Small intestine (tissue), 7 donors: ENCODE data around the gene MT1M. TPM values are rescaled to one million over a fixed set of nuclear protein-coding genes. Genes with fewer than 3 reads are reported as not detected.

Experiments
- DNase-seq, 2 donors: peaks; one replicate each; pipeline versions ENCODE4 v3.0.0 to v3.0.0-alpha.2; 2013
- FAIRE-seq: peaks from 2 replicates; lab custom pipeline; 2012; peaks lifted over from hg19 to GRCh38; lab: Jason Lieb, UNC
- H3K27ac ChIP-seq, 3 donors: one replicate each; pipeline ENCODE4 v1.5.1; 2013; ENCODE audit warnings: low read length in 2 of 3, mild to moderate bottlenecking in 2 of 3, control low read depth in 1 of 3, inconsistent platforms in 1 of 3, low read depth in 1 of 3, moderate library complexity in 1 of 3
- H3K27me3 ChIP-seq, 3 donors: one replicate each; pipeline ENCODE4 v1.6.1; 2013; ENCODE audit warnings: low read length in 3 of 3, inconsistent platforms in 1 of 3; ENCODE audit not compliant: control insufficient read depth in 3 of 3, insufficient read depth in 3 of 3
- H3K36me3 ChIP-seq, 3 donors: one replicate each; pipeline ENCODE4 v1.6.1; 2013; ENCODE audit warnings: low read length in 3 of 3, inconsistent platforms in 1 of 3, low read depth in 1 of 3, mild to moderate bottlenecking in 1 of 3, moderate library complexity in 1 of 3; ENCODE audit not compliant: control insufficient read depth in 3 of 3, insufficient read depth in 2 of 3
- H3K4me1 ChIP-seq, 3 donors: one replicate each; pipeline ENCODE4 v1.6.1; 2013; ENCODE audit warnings: low read length in 2 of 3, inconsistent platforms in 1 of 3, low read depth in 1 of 3, mild to moderate bottlenecking in 1 of 3, moderate library complexity in 1 of 3; ENCODE audit not compliant: control insufficient read depth in 3 of 3, insufficient read depth in 2 of 3
- H3K4me3 ChIP-seq, 3 donors: one replicate each; pipeline ENCODE4 v1.5.1; 2013; ENCODE audit warnings: low read length in 3 of 3, control low read depth in 1 of 3, inconsistent platforms in 1 of 3, low read depth in 1 of 3, mild to moderate bottlenecking in 1 of 3, moderate library complexity in 1 of 3
- H3K9me3 ChIP-seq, 2 donors: one replicate each; pipeline ENCODE4 v1.6.1; 2013; ENCODE audit warnings: low read depth in 1 of 2, low read length in 1 of 2; ENCODE audit not compliant: control insufficient read depth in 2 of 2, insufficient read depth in 1 of 2
- WGBS, 3 donors: extraction: QIAGEN DNeasy Blood & Tissue Kit; methylation state at CpG; one replicate each; pipeline ENCODE4 v1.1.7; 2013; 5-methylcytosine and 5-hydroxymethylcytosine counted together
- polyA plus RNA-seq, 4 donors: library from polyadenylated mRNA; stranded (reverse) in 3 of 4; unstranded in 1 of 4; fragments of 200-250 nt in 3 of 4; fragments of 120-200 nt in 1 of 4; gene quantifications; one replicate each; pipeline versions ENCODE4 v1.2.1 to v1.2.3, GENCODE V29; 2013
- donor health status: healthy with polysubstance abuse.
- donor health status: control.
- donor health status: control.
- donor health status: Bipolar disorder and iron deficiency.
- donor health status: healthy.

The MT1M gene
- polyA plus RNA-seq, 4 donors = 3.5 to 106 (median 8.6) TPM

GRCh38 chr16:56635441-56635967 is 3.0 kb downstream of the MT1M start:
- no peak overlapping the region for H3K27ac ChIP-seq
- WGBS, 3 donors = 12 to 20% (median 13%) methylated on average over 32 to 40 of the region's 40 CpGs
- H3K9me3 ChIP-seq = no peaks in the 10 kb centered on the region
- no peaks in the 10 kb centered on the region for H3K36me3 ChIP-seq
- peaks cover 0 to 12% (median 2%) of the 10 kb centered on the region in 3 donors for H3K4me1 ChIP-seq
- H3K4me3 ChIP-seq = peak overlapping the region in 1 of 3 donors; percentile 27
- no peak for DNase-seq
- H3K27me3 ChIP-seq = peaks cover 0 to 96% (median 26%) of the 10 kb centered on the region in 3 donors
- FAIRE-seq = no peak

DNA sequence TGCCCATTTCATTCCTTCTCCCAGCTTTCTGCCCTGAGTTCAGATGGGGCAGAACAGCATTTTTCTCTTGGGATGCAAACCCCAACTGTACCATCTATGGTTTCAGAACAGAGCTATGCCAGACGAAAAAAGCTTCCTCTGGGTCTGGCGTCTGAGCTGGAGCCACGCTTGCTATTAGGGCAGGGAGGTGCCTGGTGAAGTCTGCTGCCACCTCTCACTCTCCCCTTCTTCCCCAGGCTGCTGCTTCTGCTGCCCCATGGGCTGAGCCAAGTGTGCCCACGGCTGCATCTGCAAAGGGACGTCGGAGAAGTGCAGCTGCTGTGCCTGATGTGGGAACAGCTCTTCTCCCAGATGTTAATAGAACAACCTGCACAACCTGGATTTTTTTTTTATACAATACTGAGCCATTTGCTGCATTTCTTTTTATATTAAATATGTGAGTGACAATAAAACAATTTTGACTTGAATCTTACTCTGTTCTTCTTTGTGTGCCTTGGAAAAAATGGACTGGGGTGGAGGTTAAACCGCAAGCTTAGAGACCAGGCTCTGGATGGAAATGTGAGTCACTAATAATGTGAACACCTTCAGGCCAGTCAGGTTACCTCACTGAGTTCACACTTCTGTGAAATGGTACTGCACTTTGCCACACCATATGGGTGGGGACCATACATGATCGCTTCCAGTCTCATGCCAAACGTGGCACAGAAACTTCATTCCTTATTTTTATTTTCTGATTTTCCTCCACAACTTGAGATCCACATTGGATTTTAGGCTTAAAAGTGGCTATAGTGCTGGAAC is 4.4 kb downstream of the MT1M start:
- H3K9me3 ChIP-seq = no peaks in the 10 kb centered on the region
- peaks cover 0 to 12% (median 2%) of the 10 kb centered on the region in 3 donors for H3K4me1 ChIP-seq
- FAIRE-seq = no peak
- 44 to 47% (median 47%) methylated on average over 9 of the region's 9 CpGs for WGBS, 3 donors
- peaks cover 0 to 97% (median 26%) of the 10 kb centered on the region in 3 donors for H3K27me3 ChIP-seq
- DNase-seq = peak in 1 of 2 donors; percentile 32
- no peak overlapping the region for H3K27ac ChIP-seq
- no peaks in the 10 kb centered on the region for H3K36me3 ChIP-seq
- no peak overlapping the region for H3K4me3 ChIP-seq

- Histone ChIP-seq H3K27ac (peak within 1 kb of the TSS in 1 of 3 donors; percentile 43), H3K4me3 (peak within 1 kb of the TSS in 2 of 3 donors; percentile 39 to 41), H3K4me1 (peaks cover 0 to 15% (median 2%) of the 10 kb centered on the region in 3 donors), H3K9me3 (no peaks in the 10 kb centered on the region), H3K36me3 (no peaks in the 10 kb centered on the region), H3K27me3 (peaks cover 0 to 91% (median 22%) of the 10 kb centered on the region in 3 donors)
- 5 to 9% (median 7%) methylated on average over 66 to 68 of the region's 68 CpGs for WGBS, 3 donors
- FAIRE-seq (no peak), DNase-seq (peak; percentile 72 to 75)
Measured at GRCh38 chr16:56637814-56638750, 5.6 kb downstream of the MT1M start, which contains the start of gene MT1A. Gene MT1A (plus strand): TSS chr16:56638666. CDS start chr16:56638739, 73 bp downstream.

- FAIRE-seq (no peak), DNase-seq (peak in 1 of 2 donors; percentile 79)
- Histone ChIP-seq H3K9me3 (no peaks in the 10 kb centered on the region), H3K36me3 (no peaks in the 10 kb centered on the region), H3K4me1 (peaks cover 2 to 24% (median 4%) of the 10 kb centered on the region in 3 donors), H3K27ac (no peak overlapping the region), H3K4me3 (no peak overlapping the region), H3K27me3 (peaks cover 0 to 90% (median 22%) of the 10 kb centered on the region in 3 donors)
- WGBS, 3 donors = 16 to 41% (median 23%) methylated on average over 1 of the region's 1 CpG
Measured at GRCh38 chr16:56639045-56639444, 6.6 kb downstream of the MT1M start.

- Histone ChIP-seq H3K4me1 (peaks cover 2 to 23% (median 4%) of the 10 kb centered on the region in 3 donors), H3K27me3 (peaks cover 0 to 88% (median 16%) of the 10 kb centered on the region in 3 donors), H3K27ac (no peak overlapping the region), H3K36me3 (no peaks in the 10 kb centered on the region), H3K4me3 (no peak overlapping the region), H3K9me3 (no peaks in the 10 kb centered on the region)
- FAIRE-seq (no peak), DNase-seq (no peak)
- WGBS, 3 donors = 63 to 84% (median 83%) methylated on average over 1 of the region's 1 CpG
Measured at GRCh38 chr16:56640076-56640475, 7.6 kb downstream of the MT1M start.

DNA sequence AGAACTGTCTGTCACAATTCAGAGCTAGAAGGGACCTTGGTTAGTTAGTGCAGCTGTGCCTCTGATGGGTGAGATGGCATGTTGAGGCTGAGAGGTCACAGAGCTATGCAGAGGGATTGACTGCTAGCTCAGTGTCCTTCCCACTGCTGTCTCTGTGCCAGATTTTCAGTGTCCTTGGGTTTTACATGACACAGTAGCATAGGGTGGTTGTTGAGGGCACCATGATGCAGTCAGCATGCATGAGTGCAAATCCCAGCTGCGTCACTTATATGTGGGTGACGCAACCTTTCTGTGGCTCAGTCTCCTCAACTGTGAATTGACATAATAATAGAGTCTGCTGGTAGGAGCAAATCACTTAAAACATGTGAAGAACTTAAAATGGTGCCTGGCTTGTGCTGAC is 8.7 kb downstream of the MT1M start:
- peaks cover 0 to 80% (median 10%) of the 10 kb centered on the region in 3 donors for H3K27me3 ChIP-seq
- FAIRE-seq (no peak), DNase-seq (no peak)
- 96 to 98% (median 96%) methylated on average over 2 of the region's 2 CpGs for WGBS, 3 donors
- no peaks in the 10 kb centered on the region for H3K9me3 ChIP-seq
- no peak overlapping the region for H3K4me3 ChIP-seq
- H3K4me1 ChIP-seq = peaks cover 2 to 21% (median 4%) of the 10 kb centered on the region in 3 donors
- H3K36me3 ChIP-seq = no peaks in the 10 kb centered on the region
- no peak overlapping the region for H3K27ac ChIP-seq

DNA sequence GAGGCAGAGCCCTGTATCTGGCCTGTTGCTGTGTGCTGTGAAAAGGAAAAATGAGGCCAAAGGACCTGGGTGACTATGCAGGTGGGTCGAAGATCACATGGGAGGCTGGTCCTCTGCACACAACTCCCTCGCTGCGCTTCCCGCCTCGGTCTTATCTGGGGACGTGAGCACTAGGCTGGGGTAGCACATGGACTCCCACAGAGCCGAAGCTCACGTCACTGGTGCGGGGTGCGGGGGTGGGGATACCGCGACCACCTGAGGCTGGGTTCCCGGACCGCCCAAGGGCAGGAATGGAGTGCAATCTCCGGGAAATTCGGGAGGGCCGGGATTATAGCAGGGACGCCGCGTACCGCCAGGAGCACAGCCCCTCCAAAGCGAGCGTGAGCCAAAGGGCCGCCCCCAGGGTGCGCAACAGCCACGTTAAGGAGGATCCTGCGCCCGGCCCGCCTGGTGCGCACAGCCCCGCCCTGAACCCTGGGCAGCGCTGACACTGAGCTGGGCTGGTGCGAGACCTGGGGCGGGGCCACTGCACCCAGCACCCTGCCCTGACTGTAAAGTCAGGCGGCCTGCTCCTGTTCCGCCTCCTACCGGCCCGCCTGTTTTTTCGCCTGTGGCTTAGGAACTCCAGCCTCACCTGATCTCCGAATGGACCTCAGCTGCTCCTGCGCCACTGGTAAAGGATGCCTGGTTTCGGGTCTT is 10.8 kb downstream of the MT1M start:
- FAIRE-seq (no peak), DNase-seq (peak; percentile 86 to 91)
- peaks cover 2 to 30% (median 4%) of the 10 kb centered on the region in 3 donors for H3K4me1 ChIP-seq
- no peaks in the 10 kb centered on the region for H3K36me3 ChIP-seq
- H3K27me3 ChIP-seq = peaks cover 0 to 62% (median 5%) of the 10 kb centered on the region in 3 donors
- H3K9me3 ChIP-seq = no peaks in the 10 kb centered on the region
- H3K4me3 ChIP-seq = peak overlapping the region in 2 of 3 donors; percentile 21 to 32
- WGBS, 3 donors = 2 to 5% (median 5%) methylated on average over 40 to 42 of the region's 42 CpGs
- peak overlapping the region in 1 of 3 donors; percentile 4 for H3K27ac ChIP-seq
